ENCODE data around the gene RPL32.
A peak's percentile ranks its signal among the peaks of the same experiment; 100 is the strongest.

RPL32 gene

GRCh38 chr3:12875857-12876836 is 34.8 kb upstream of the RPL32 start:
- H3K27ac ChIP-seq, result peak overlapping the region; percentile 10; the same call in 1 of the 2 replicates
- TF ChIP-seq CTCF (conservative IDR thresholded peaks at IDR 0.05), result peak; percentile 45

- H3K27ac ChIP-seq, result no peak overlapping the region
- TF ChIP-seq CTCF (conservative IDR thresholded peaks at IDR 0.05), result no peak
Measured at GRCh38 chr3:12871404-12871983, 30.1 kb upstream of the RPL32 start.

- TF ChIP-seq CTCF (conservative IDR thresholded peaks at IDR 0.05), result no peak
- no peak overlapping the region for H3K27ac ChIP-seq
Measured at GRCh38 chr3:12870942-12871341, 29.6 kb upstream of the RPL32 start.

- TF ChIP-seq CTCF (conservative IDR thresholded peaks at IDR 0.05), result no peak
- H3K27ac ChIP-seq, result no peak overlapping the region
Measured at GRCh38 chr3:12869035-12869621, 27.8 kb upstream of the RPL32 start.

GRCh38 chr3:12868039-12869034 is 27.0 kb upstream of the RPL32 start:
- peak overlapping the region; percentile 22 for H3K27ac ChIP-seq
- peak; percentile 98 for TF ChIP-seq CTCF (conservative IDR thresholded peaks at IDR 0.05)

- no peak overlapping the region for H3K27ac ChIP-seq
- TF ChIP-seq CTCF (conservative IDR thresholded peaks at IDR 0.05), result no peak
Measured at GRCh38 chr3:12866836-12867235, 25.5 kb upstream of the RPL32 start.
